Measurements from ENCODE around the gene TLR5. TPM values are rescaled to one million over a fixed set of nuclear protein-coding genes. Genes with fewer than 3 reads are reported as not detected.
"Not testable (repeated sequence)": the region's sequence is repeated elsewhere in the genome, so short reads cannot be mapped to it uniquely, and the experiment has no call there.

TLR5 gene
- polyA plus RNA-seq, 1 of the 3 experiments (the other 2 are of a cell fraction) = not detected

GRCh38 chr1:223175032-223175431 lies 32.0 kb upstream of the TLR5 start:
- Histone ChIP-seq H3K79me2 (ENCODE audit: insufficient read depth) (no peaks in the 10 kb centered on the region), H3K4me2 (no peak overlapping the region), H3K36me3 (replicated peaks in 1 of 2; ENCODE audit: control insufficient read depth in 1 of 2, insufficient read depth in 2 of 2, low read length in 1 of 2) (no peaks in the 10 kb centered on the region), H3K4me1 (ENCODE audit: control insufficient read depth in 1 of 2, insufficient read depth in 2 of 2, low read depth in 1 of 2, low read length in 1 of 2) (no peaks in the 10 kb centered on the region), H3K9ac (no peak overlapping the region), H3K27me3 (ENCODE audit: insufficient read depth) (peaks cover 7% of the 10 kb centered on the region; the same call in 1 of the 2 replicates), H2AFZ (ENCODE audit: low read depth) (no peak overlapping the region), H3K9me2 (no peaks in the 10 kb centered on the region), H3K27ac (ENCODE audit: low read depth in 2 of 2, low read length in 1 of 2) (no peak overlapping the region), H3K4me3 (ENCODE audit: low read depth in 2 of 2, low read length in 1 of 2) (no peak overlapping the region), H4K20me1 (ENCODE audit: insufficient read depth) (no peaks in the 10 kb centered on the region), H3F3A (replicated peaks; ENCODE audit: insufficient read depth) (no peaks in the 10 kb centered on the region), H3K9me3 (no peaks in the 10 kb centered on the region)
- ChIA-PET CTCF (interaction anchor here (1.5 to 2.1 kb wide), 3 partner anchors 9 to 509 kb away, joined by 5 to 8 read pairs (median 6); no protein-coding TSS in a partner anchor), POLR2A (no interaction called here)
- no peak for DNase-seq
- TF ChIP-seq POLR2AphosphoS5 (IDR thresholded peaks at IDR 0.05; ENCODE audit: low read depth, low read length) (no peak), CTCF (IDR thresholded peaks at IDR 0.05) (peak; percentile 26; the same call in 1 of the 2 replicates), RAD21 (IDR thresholded peaks at IDR 0.05; ENCODE audit: low read length) (peak; percentile 33; the same call in 1 of the 2 replicates)
- WGBS (ENCODE audit: low lambda C conversion rate) = 26% methylated on average over 4 of the region's 4 CpGs

GRCh38 chr1:223169458-223169857 lies 26.4 kb upstream of the TLR5 start:
- H3K27ac ChIP-seq (ENCODE audit: low read depth in 2 of 2, low read length in 1 of 2); H4K20me1 ChIP-seq (ENCODE audit: insufficient read depth); H3K36me3 ChIP-seq (replicated peaks in 1 of 2; ENCODE audit: control insufficient read depth in 1 of 2, insufficient read depth in 2 of 2, low read length in 1 of 2); H3K4me1 ChIP-seq (ENCODE audit: control insufficient read depth in 1 of 2, insufficient read depth in 2 of 2, low read depth in 1 of 2, low read length in 1 of 2); H3F3A ChIP-seq (replicated peaks; ENCODE audit: insufficient read depth); H3K4me3 ChIP-seq (ENCODE audit: low read depth in 2 of 2, low read length in 1 of 2); H3K9me3 ChIP-seq; H3K9ac ChIP-seq; CTCF ChIA-PET; H2AFZ ChIP-seq (ENCODE audit: low read depth); H3K79me2 ChIP-seq (ENCODE audit: insufficient read depth); H3K9me2 ChIP-seq; H3K27me3 ChIP-seq (ENCODE audit: insufficient read depth); POLR2A ChIA-PET; H3K4me2 ChIP-seq; DNase-seq: not testable (repeated sequence)
- WGBS (ENCODE audit: low lambda C conversion rate) = 9% methylated on average over 5 of the region's 5 CpGs

- no peaks in the 10 kb centered on the region for H4K20me1 ChIP-seq (ENCODE audit: insufficient read depth)
- H3K9me2 ChIP-seq = no peaks in the 10 kb centered on the region
- no peaks in the 10 kb centered on the region for H3K4me1 ChIP-seq (ENCODE audit: control insufficient read depth in 1 of 2, insufficient read depth in 2 of 2, low read depth in 1 of 2, low read length in 1 of 2)
- ChIA-PET POLR2A (no interaction called here), CTCF (interaction anchor here (1.1 to 1.7 kb wide), 3 partner anchors 11 to 38 kb away, joined by 4 to 6 read pairs (median 5); no protein-coding TSS in a partner anchor)
- TF ChIP-seq RCOR1 (IDR thresholded peaks at IDR 0.05; ENCODE audit: low read length) = no peak
- TF ChIP-seq FOXJ3 (CRISPR knock-in tag; IDR thresholded peaks at IDR 0.05) = no peak
- TF ChIP-seq PBX3 (IDR thresholded peaks at IDR 0.05) = no peak
- TF ChIP-seq EP300 (IDR thresholded peaks at IDR 0.05; ENCODE audit: borderline replicate concordance in 1 of 2, low read depth in 1 of 2, low read length in 1 of 2) = no peak
- TF ChIP-seq GABPA (IDR thresholded peaks at IDR 0.05; ENCODE audit: low read depth) = no peak
- TF ChIP-seq POLR2AphosphoS5 (IDR thresholded peaks at IDR 0.05; ENCODE audit: low read depth, low read length) = no peak
- WGBS (ENCODE audit: low lambda C conversion rate) = 30% methylated on average over 3 of the region's 3 CpGs
- H3K4me3 ChIP-seq (ENCODE audit: low read depth in 2 of 2, low read length in 1 of 2) = no peak overlapping the region
- H3K36me3 ChIP-seq (replicated peaks in 1 of 2; ENCODE audit: control insufficient read depth in 1 of 2, insufficient read depth in 2 of 2, low read length in 1 of 2) = no peaks in the 10 kb centered on the region
- no peak overlapping the region for H3K27ac ChIP-seq (ENCODE audit: low read depth in 2 of 2, low read length in 1 of 2)
- H3K9ac ChIP-seq = no peak overlapping the region
- no peak overlapping the region for H2AFZ ChIP-seq (ENCODE audit: low read depth)
- no peaks in the 10 kb centered on the region for H3K9me3 ChIP-seq
- no peak overlapping the region for H3K4me2 ChIP-seq
- no peaks in the 10 kb centered on the region for H3F3A ChIP-seq (replicated peaks; ENCODE audit: insufficient read depth)
- DNase-seq = no peak
- H3K79me2 ChIP-seq (ENCODE audit: insufficient read depth) = no peaks in the 10 kb centered on the region
- H3K27me3 ChIP-seq (ENCODE audit: insufficient read depth) = peaks cover 19% of the 10 kb centered on the region; the same call in 1 of the 2 replicates
These were observed 18.3 kb upstream of the TLR5 start for GRCh38 chr1:223161321-223161720.
